Measurements from ENCODE around the gene ANK3. TPM values are rescaled to one million over a fixed set of nuclear protein-coding genes. Genes with fewer than 3 reads are reported as not detected.
"Not testable (repeated sequence)": the region's sequence is repeated elsewhere in the genome, so short reads cannot be mapped to it uniquely, and the experiment has no call there.

Gene ANK3
- total RNA-seq, 2 donors from 2014 or later: 41.0 to 113 TPM

GRCh38 chr10:60296073-60296472 is 93.6 kb downstream of the ANK3 start:
- H3K9me3 ChIP-seq: no peaks in the 10 kb centered on the region
- H3K4me3 ChIP-seq: no peak overlapping the region
- no peaks in the 10 kb centered on the region for H3K36me3 ChIP-seq (replicated peaks in 1 of 2; ENCODE audit: insufficient read depth in 1 of 2, low read depth in 2 of 2)
- DNase-seq (no peak), ATAC-seq (no peak)
- H3K27ac ChIP-seq: no peak overlapping the region
- H3K4me1 ChIP-seq: peaks cover 5% of the 10 kb centered on the region
- TF ChIP-seq POLR2A (IDR thresholded peaks at IDR 0.05): no peak
- no peak for TF ChIP-seq CTCF (IDR thresholded peaks at IDR 0.05)
- WGBS, 2 donors: 77 to 85% methylated on average over 1 of the region's 1 CpG
- intact Hi-C loops (cut with DNase I): no loop called here
- no peaks in the 10 kb centered on the region for H3K27me3 ChIP-seq

GRCh38 chr10:60295028-60295937 is 94.4 kb downstream of the ANK3 start:
- 76 to 81% methylated on average over 9 of the region's 9 CpGs for WGBS, 2 donors
- no peak for ATAC-seq

GRCh38 chr10:60293581-60294175 is 96.0 kb downstream of the ANK3 start:
- Histone ChIP-seq H3K4me1 (no peaks in the 10 kb centered on the region), H3K36me3 (replicated peaks in 1 of 2; ENCODE audit: insufficient read depth in 1 of 2, low read depth in 2 of 2) (no peaks in the 10 kb centered on the region), H3K27me3 (no peaks in the 10 kb centered on the region), H3K4me3 (no peak overlapping the region), H3K27ac (no peak overlapping the region), H3K9me3 (no peaks in the 10 kb centered on the region)
- 83 to 91% methylated on average over 6 of the region's 6 CpGs for WGBS, 2 donors
- no peak for TF ChIP-seq POLR2A (IDR thresholded peaks at IDR 0.05)
- TF ChIP-seq CTCF (IDR thresholded peaks at IDR 0.05): no peak
- intact Hi-C loops (cut with DNase I): no loop called here
- ATAC-seq (no peak), DNase-seq (no peak)

More at GRCh38 chr10:60295028-60295937, 94.4 kb downstream of the ANK3 start:
- Histone ChIP-seq H3K4me1 (peaks cover under 1% of the 10 kb centered on the region), H3K36me3 (replicated peaks in 1 of 2; ENCODE audit: insufficient read depth in 1 of 2, low read depth in 2 of 2) (no peaks in the 10 kb centered on the region), H3K27me3 (no peaks in the 10 kb centered on the region), H3K4me3 (no peak overlapping the region), H3K9me3 (no peaks in the 10 kb centered on the region), H3K27ac (no peak overlapping the region)
- TF ChIP-seq CTCF (IDR thresholded peaks at IDR 0.05) (no peak), POLR2A (IDR thresholded peaks at IDR 0.05) (no peak)
- intact Hi-C loops (cut with DNase I): no loop called here
- no peak for DNase-seq

- Histone ChIP-seq H3K27ac (no peak overlapping the region), H3K4me3 (no peak overlapping the region), H3K27me3 (no peaks in the 10 kb centered on the region), H3K9me3 (no peaks in the 10 kb centered on the region), H3K4me1 (no peaks in the 10 kb centered on the region), H3K36me3 (replicated peaks in 1 of 2; ENCODE audit: insufficient read depth in 1 of 2, low read depth in 2 of 2) (no peaks in the 10 kb centered on the region)
- no peak for TF ChIP-seq POLR2A (IDR thresholded peaks at IDR 0.05)
- ATAC-seq (no peak), DNase-seq (no peak)
- WGBS, 2 donors: 73 to 75% methylated on average over 8 of the region's 8 CpGs
- intact Hi-C loops (cut with DNase I): no loop called here
These were observed 96.7 kb downstream of the ANK3 start for GRCh38 chr10:60292998-60293397.

GRCh38 chr10:60292536-60292935 is 97.1 kb downstream of the ANK3 start:
- H3K4me1 ChIP-seq; H3K36me3 ChIP-seq (replicated peaks in 1 of 2; ENCODE audit: insufficient read depth in 1 of 2, low read depth in 2 of 2); intact Hi-C loops (cut with DNase I); H3K27me3 ChIP-seq; H3K9me3 ChIP-seq; H3K4me3 ChIP-seq; DNase-seq; H3K27ac ChIP-seq; ATAC-seq: not testable (repeated sequence)
- WGBS, 2 donors: 76 to 78% methylated on average over 6 of the region's 6 CpGs
